ENCODE measurements around the gene CIAPIN1. TPM values are rescaled to one million over a fixed set of nuclear protein-coding genes. Genes with fewer than 3 reads are reported as not detected.

The CIAPIN1 gene
- total RNA-seq, 2 donors from 2014 or later: 54.9 to 67.4 TPM

DNA sequence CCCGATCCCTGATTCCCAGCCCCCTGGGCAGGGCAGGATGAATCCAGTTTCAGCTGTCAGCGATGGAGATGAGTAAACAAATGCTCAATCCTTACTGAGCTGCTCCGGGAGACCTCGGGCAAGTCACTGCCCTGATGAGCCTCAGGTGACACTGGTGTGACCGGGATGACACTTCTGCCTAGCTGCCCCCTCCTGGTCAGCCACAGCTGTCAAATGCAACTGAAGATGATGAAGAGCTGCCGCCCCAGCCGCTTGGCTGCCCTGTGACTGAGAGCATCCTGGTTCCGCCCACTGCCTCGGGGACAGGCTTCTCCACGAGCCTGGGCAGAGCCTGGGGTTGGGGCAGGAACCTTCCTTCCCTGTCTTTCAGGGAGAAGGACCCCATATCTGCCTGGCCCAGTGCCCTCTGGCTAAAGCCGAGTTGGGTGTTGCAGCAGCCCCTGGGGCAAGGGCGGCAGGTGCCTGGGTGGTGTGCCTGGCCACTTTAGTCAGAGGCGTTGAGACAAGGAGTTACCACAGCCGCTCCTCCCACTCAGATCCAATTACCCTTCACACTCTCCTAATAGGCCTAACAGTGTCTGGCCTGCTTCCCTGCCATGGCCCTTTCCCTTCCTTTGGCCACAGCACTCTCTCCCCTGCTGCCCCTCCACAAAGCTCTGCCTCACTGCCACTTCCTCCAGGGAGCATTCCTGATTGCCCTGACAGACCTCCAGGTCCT, 37.2 kb downstream of the CIAPIN1 start:
- Histone ChIP-seq H3K9me3 (no peaks in the 10 kb centered on the region), H3K4me1 (no peaks in the 10 kb centered on the region), H3K27ac (no peak overlapping the region), H3K27me3 (no peaks in the 10 kb centered on the region), H3K9ac (ENCODE audit: low read depth in 2 of 2, low read length in 2 of 2) (no peak overlapping the region), H3K36me3 (no peaks in the 10 kb centered on the region), H3K4me3 (no peak overlapping the region)
- intact Hi-C loops (cut with DNase I): no loop called here
- TF ChIP-seq, protein P1, sequence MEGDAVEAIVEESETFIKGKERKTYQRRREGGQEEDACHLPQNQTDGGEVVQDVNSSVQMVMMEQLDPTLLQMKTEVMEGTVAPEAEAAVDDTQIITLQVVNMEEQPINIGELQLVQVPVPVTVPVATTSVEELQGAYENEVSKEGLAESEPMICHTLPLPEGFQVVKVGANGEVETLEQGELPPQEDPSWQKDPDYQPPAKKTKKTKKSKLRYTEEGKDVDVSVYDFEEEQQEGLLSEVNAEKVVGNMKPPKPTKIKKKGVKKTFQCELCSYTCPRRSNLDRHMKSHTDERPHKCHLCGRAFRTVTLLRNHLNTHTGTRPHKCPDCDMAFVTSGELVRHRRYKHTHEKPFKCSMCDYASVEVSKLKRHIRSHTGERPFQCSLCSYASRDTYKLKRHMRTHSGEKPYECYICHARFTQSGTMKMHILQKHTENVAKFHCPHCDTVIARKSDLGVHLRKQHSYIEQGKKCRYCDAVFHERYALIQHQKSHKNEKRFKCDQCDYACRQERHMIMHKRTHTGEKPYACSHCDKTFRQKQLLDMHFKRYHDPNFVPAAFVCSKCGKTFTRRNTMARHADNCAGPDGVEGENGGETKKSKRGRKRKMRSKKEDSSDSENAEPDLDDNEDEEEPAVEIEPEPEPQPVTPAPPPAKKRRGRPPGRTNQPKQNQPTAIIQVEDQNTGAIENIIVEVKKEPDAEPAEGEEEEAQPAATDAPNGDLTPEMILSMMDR (IDR thresholded peaks at IDR 0.05): no peak
- no peak for DNase-seq

DNA sequence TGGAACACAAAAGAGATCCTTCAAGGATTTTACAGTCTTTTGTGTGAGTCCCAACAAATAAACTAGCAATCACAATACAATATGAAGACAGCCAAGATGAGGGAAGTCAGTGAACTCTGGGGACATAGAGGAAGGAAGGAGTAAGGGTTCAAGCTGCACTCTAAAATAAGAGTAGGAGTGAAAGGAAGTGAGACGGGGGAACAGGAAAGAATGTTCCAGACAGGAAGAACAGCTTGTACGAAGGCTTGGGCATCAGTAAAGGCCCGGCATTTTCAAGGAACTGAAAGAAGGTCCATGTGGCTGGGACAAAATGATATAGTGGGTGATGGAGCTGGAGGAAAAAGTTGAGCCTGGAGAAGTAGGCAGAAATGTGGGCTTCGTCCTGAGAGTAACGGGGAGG, 38.1 kb downstream of the CIAPIN1 start:
- H3K27ac ChIP-seq: no peak overlapping the region
- H3K36me3 ChIP-seq: no peaks in the 10 kb centered on the region
- no peaks in the 10 kb centered on the region for H3K27me3 ChIP-seq
- no peaks in the 10 kb centered on the region for H3K9me3 ChIP-seq
- H3K9ac ChIP-seq (ENCODE audit: low read depth in 2 of 2, low read length in 2 of 2): no peak overlapping the region
- intact Hi-C loops (cut with DNase I): no loop called here
- DNase-seq: no peak
- no peaks in the 10 kb centered on the region for H3K4me1 ChIP-seq
- TF ChIP-seq, protein P1 (IDR thresholded peaks at IDR 0.05): no peak
- H3K4me3 ChIP-seq: no peak overlapping the region

DNA sequence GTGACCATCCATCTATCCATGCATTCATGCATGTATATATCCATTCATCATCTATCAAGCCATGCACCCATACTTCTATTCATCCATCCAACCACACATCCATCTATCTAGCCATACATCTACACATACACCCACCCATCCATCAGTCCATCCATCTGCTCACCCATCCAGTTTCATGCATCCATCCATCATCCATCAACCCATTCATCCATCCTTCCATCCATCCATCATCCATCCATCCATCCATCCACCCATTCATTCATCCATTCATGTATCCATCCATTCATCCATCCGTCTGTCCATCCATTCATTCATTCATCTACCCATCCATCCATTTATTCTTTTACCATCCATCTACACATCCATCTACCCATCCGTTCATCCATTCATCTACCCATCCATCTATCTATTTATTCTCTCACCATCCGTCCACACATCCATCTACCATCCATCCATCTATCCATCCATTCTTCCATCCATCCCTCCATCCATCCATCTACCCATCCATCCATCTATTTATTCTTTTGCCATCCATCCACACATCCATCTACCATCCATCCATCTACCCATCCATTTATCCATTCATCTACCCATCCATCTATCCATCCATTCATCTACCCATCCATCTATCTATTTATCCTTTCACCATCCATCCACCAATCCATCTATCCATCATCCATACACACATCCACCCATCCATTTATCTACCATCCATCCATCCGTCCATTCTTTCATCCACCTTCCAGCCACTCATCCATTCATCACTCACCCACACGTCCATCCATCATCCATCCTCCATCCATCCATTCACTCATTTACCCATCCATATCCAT, 39.4 kb downstream of the CIAPIN1 start:
- intact Hi-C loops (cut with DNase I): no loop called here
- TF ChIP-seq, protein P1 (IDR thresholded peaks at IDR 0.05): no peak
- Histone ChIP-seq H3K27me3 (no peaks in the 10 kb centered on the region), H3K4me1 (no peaks in the 10 kb centered on the region), H3K4me3 (no peak overlapping the region), H3K36me3 (no peaks in the 10 kb centered on the region), H3K27ac (no peak overlapping the region), H3K9ac (ENCODE audit: low read depth in 2 of 2, low read length in 2 of 2) (no peak overlapping the region), H3K9me3 (no peaks in the 10 kb centered on the region)
- DNase-seq: no peak

DNA sequence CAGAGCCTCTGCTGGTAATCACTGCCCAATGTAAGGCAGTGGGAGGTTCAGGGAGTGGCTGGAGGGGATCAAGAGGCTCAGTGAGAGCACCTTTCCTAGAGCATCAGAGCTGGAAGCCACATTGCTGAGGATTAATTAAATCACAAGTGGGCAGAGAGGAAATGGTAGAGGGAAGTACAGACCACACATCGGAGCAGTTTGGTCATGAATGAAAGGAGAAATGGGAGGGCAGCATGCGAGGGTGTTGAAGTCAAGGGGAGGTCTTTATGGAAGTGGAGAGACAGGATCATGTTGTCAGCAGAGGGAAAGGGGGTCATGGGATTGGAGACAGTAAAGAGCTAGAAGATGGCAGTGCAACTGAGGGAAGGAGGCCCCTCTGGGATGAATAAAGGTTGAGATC, 40.3 kb downstream of the CIAPIN1 start:
- H3K9me3 ChIP-seq: no peaks in the 10 kb centered on the region
- DNase-seq: no peak
- TF ChIP-seq, protein P1 (IDR thresholded peaks at IDR 0.05): no peak
- intact Hi-C loops (cut with DNase I): no loop called here
- no peak overlapping the region for H3K27ac ChIP-seq
- no peaks in the 10 kb centered on the region for H3K27me3 ChIP-seq
- H3K36me3 ChIP-seq: no peaks in the 10 kb centered on the region
- no peak overlapping the region for H3K9ac ChIP-seq (ENCODE audit: low read depth in 2 of 2, low read length in 2 of 2)
- no peaks in the 10 kb centered on the region for H3K4me1 ChIP-seq
- no peak overlapping the region for H3K4me3 ChIP-seq

DNA sequence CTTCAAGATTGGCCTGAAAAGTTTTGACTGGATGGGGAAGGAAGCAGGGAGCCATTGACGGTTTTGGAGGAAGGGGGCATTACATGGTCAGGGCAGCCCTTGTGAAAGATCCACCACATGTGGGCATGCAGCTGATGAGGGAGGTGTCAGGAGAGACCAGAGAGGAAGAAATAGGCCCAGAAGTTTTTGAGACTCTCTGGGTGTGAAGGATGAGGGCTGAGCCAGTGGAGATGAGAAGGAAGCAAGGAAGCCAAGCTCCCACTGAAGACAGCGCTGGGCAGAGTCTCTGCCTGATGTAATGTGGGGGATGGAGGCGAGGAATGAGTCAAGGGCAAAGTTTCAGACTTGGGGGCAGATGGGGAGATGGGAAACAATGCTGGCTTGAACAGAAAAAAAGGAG, 42.1 kb downstream of the CIAPIN1 start:
- H3K36me3 ChIP-seq: no peaks in the 10 kb centered on the region
- intact Hi-C loops (cut with DNase I): no loop called here
- no peak overlapping the region for H3K4me3 ChIP-seq
- H3K27me3 ChIP-seq: no peaks in the 10 kb centered on the region
- no peak for DNase-seq
- no peak overlapping the region for H3K9ac ChIP-seq (ENCODE audit: low read depth in 2 of 2, low read length in 2 of 2)
- TF ChIP-seq, protein P1 (IDR thresholded peaks at IDR 0.05): no peak
- no peak overlapping the region for H3K27ac ChIP-seq
- no peaks in the 10 kb centered on the region for H3K4me1 ChIP-seq
- no peaks in the 10 kb centered on the region for H3K9me3 ChIP-seq

All from colonic mucosa (tissue), 4 donors.